Smooth muscle cell (in vitro differentiated cells): ENCODE measurements around the gene FBLN7. TPM values are rescaled to one million over a fixed set of nuclear protein-coding genes. Genes with fewer than 3 reads are reported as not detected.

Source experiments
- DNase-seq: peaks from one replicate; lab custom pipeline; 2025; ENCODE audit not compliant: unreplicated experiment; lab: John Stamatoyannopoulos, UW
- H2AFZ ChIP-seq: fragments of 200-600 bp; sonication (generic); 2 replicates; pipeline ENCODE4 v1.6.0; 2016; ENCODE audit warnings: antibody characterized with exemption, low read depth, mild to moderate bottlenecking
- H3F3A ChIP-seq: fragments of 200-600 bp; sonication (generic); 2 replicates; pipeline ENCODE4 v1.6.0; 2017; ENCODE audit warnings: antibody characterized with exemption, low read depth
- H3K27ac ChIP-seq: fragments of 200-600 bp; sonication (generic); 2 replicates; pipeline ENCODE4 v1.5.1; 2016; ENCODE audit warnings: low read depth, mild to moderate bottlenecking
- H3K27me3 ChIP-seq: fragments of 200-600 bp; sonication (generic); 2 replicates; pipeline ENCODE4 v1.6.1; 2016; ENCODE audit warnings: low read depth, mild to moderate bottlenecking
- H3K36me3 ChIP-seq: fragments of 200-600 bp; sonication (generic); 2 replicates; pipeline ENCODE4 v1.5.1; 2016; ENCODE audit warnings: low read depth
- H3K4me1 ChIP-seq: fragments of 200-600 bp; sonication (generic); 2 replicates; pipeline ENCODE4 v1.5.1; 2016; ENCODE audit warnings: low read depth
- H3K4me2 ChIP-seq: fragments of 200-600 bp; sonication (generic); 2 replicates; pipeline ENCODE4 v1.6.0; 2016; ENCODE audit warnings: mild to moderate bottlenecking
- H3K4me3 ChIP-seq: fragments of 200-600 bp; sonication (generic); 2 replicates; pipeline ENCODE4 v1.5.1; 2016; ENCODE audit warnings: mild to moderate bottlenecking
- H3K79me2 ChIP-seq: fragments of 200-600 bp; sonication (generic); 2 replicates; pipeline ENCODE4 v1.6.0; 2016; ENCODE audit warnings: low read depth, mild to moderate bottlenecking
- H3K9ac ChIP-seq: fragments of 200-600 bp; sonication (generic); 2 replicates; pipeline ENCODE4 v1.6.0; 2016; ENCODE audit warnings: low read depth
- H3K9me3 ChIP-seq: fragments of 200-600 bp; sonication (generic); replicated peaks from 2 replicates; pipeline ENCODE4 v1.5.1; 2016; ENCODE audit warnings: low read depth
- H4K20me1 ChIP-seq: fragments of 200-600 bp; sonication (generic); 2 replicates; pipeline ENCODE4 v1.6.0; 2016; ENCODE audit warnings: low read depth
- WGBS: methylation state at CpG from one replicate; pipeline ENCODE4 v1.1.7; 2016; ENCODE audit warnings: low lambda C conversion rate; 5-methylcytosine and 5-hydroxymethylcytosine counted together
- polyA plus RNA-seq: library from polyadenylated mRNA; unstranded; fragments of >200 nt; fragmentation: Nextera tagmentation; extraction: Ambion mirVana; gene quantifications from 2 replicates; pipeline ENCODE4 v1.2.1, GENCODE V29; 2016
- total RNA-seq: library from RNA; depleted of rRNA; stranded (reverse); fragments of >200 nt; gene quantifications from 2 replicates; pipeline ENCODE4 v1.2.3, GENCODE V29; 2014
- TF ChIP-seq, protein P1 (sequence below): fragments of 200-600 bp; sonication (generic); IDR thresholded peaks from 2 replicates; pipeline ENCODE4 v1.5.1; 2017; ENCODE audit warnings: borderline replicate concordance, mild to moderate bottlenecking, antibody characterized with exemption; ENCODE audit not compliant: insufficient read depth, poor library complexity, severe bottlenecking

Gene FBLN7
- total and polyA plus RNA-seq, 2 experiments from 2014 or later: 1.1 to 2.7 TPM

DNA sequence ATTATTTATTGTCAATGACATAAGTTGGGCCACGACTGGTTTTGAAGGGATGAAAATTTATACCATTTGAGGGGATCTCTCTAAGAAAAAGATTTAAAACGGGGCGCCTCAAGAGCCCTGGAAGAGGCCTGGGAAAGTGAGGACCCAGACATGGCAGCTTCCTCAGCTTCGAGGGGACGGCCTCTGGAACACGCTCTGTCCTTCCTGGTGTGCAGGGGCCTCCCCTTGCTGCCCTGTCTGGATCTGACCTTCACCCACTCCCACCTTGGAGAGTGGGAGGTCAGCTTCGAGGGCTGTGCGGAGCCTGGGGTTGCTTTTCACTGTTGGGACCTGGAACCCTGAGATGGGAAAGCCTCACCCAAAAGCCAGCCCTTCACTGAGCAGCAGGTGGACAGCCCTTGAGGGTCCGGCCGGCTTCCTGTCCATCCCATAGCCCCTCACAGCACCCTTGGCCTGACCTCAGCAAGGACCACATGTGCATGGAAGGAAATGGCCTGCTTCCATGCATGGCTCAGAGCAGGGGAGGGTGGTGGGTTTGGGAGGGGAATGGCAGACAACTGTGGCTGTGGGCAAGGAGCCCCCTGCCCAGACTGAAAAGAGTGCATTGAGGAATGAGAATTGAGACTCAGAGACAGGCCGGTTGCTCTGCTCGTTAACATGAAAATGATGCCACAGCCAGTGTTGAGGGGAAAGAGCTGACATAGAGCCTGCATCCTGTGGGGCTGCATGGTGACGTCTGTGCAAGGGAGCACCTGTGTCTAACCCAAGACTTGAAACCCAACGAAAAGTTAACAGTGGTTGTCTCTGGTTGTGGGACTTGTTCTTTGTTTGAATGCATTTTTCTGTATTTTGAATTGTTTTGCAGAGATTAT is 16.3 kb downstream of the FBLN7 start:
- no peak for DNase-seq
- Histone ChIP-seq H3K79me2 (no peaks in the 10 kb centered on the region), H3K27me3 (no peaks in the 10 kb centered on the region), H3F3A (no peaks in the 10 kb centered on the region), H4K20me1 (no peaks in the 10 kb centered on the region), H3K4me1 (peaks cover 9% of the 10 kb centered on the region), H3K9me3 (no peaks in the 10 kb centered on the region), H3K4me2 (no peak overlapping the region), H3K36me3 (no peaks in the 10 kb centered on the region), H3K4me3 (no peak overlapping the region), H3K27ac (no peak overlapping the region), H3K9ac (no peak overlapping the region), H2AFZ (no peak overlapping the region)
- 84% methylated on average over 14 of the region's 14 CpGs for WGBS
- TF ChIP-seq, protein P1, sequence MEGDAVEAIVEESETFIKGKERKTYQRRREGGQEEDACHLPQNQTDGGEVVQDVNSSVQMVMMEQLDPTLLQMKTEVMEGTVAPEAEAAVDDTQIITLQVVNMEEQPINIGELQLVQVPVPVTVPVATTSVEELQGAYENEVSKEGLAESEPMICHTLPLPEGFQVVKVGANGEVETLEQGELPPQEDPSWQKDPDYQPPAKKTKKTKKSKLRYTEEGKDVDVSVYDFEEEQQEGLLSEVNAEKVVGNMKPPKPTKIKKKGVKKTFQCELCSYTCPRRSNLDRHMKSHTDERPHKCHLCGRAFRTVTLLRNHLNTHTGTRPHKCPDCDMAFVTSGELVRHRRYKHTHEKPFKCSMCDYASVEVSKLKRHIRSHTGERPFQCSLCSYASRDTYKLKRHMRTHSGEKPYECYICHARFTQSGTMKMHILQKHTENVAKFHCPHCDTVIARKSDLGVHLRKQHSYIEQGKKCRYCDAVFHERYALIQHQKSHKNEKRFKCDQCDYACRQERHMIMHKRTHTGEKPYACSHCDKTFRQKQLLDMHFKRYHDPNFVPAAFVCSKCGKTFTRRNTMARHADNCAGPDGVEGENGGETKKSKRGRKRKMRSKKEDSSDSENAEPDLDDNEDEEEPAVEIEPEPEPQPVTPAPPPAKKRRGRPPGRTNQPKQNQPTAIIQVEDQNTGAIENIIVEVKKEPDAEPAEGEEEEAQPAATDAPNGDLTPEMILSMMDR: no peak

GRCh38 chr2:112155331-112156151 is 17.4 kb downstream of the FBLN7 start:
- 92% methylated on average over 27 of the region's 27 CpGs for WGBS

DNA sequence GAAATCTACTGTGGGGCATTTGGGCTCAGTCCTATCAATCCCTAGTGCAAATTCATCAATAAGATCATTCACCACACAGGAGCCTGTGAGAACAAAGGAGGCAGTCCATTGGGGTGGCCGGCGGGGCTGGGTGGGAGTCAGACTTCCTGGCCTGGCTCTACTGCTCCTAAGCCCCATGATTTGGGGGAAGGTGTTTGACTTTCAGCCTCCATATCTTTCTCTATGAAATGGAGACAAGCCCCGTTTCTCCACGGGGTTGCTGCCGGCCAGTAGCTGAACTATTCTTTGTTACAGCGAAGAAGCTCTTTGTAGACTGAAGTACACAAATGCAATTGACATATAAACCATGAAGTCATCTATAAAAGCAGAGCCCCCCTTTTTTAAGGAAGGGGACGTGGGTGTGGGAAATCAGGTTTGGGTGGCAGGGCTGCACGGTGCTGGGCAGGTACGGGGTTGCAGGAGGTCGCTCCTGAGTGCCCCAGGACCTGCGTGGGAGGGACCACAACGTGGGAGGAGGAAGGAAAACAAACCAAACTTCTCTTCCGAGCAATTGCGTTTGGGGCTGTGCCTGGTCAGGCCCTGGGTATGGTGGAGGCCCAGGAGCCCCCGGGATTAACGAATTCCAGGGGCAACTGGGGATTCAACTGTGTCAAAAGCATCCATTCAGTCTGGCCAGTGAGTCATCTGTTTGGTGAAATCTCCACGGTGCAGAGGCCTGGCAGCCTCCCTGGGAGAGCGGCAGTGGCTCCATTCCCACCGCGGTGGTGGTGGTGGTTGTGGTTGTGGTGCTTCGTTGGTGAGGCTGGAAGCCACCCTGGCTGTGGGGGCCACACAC is 18.2 kb downstream of the FBLN7 start:
- Histone ChIP-seq H3F3A (no peaks in the 10 kb centered on the region), H4K20me1 (no peaks in the 10 kb centered on the region), H3K4me3 (no peak overlapping the region), H2AFZ (no peak overlapping the region), H3K4me2 (no peak overlapping the region), H3K9me3 (no peaks in the 10 kb centered on the region), H3K36me3 (no peaks in the 10 kb centered on the region), H3K79me2 (no peaks in the 10 kb centered on the region), H3K4me1 (peaks cover 9% of the 10 kb centered on the region), H3K27ac (no peak overlapping the region), H3K27me3 (no peaks in the 10 kb centered on the region), H3K9ac (no peak overlapping the region)
- WGBS: 63% methylated on average over 21 of the region's 21 CpGs
- TF ChIP-seq, protein P1: no peak
- no peak for DNase-seq

More at GRCh38 chr2:112155331-112156151, 17.4 kb downstream of the FBLN7 start:
- Histone ChIP-seq H3K4me2 (no peak overlapping the region), H3K79me2 (no peaks in the 10 kb centered on the region), H2AFZ (no peak overlapping the region), H3K4me1 (peaks cover 9% of the 10 kb centered on the region), H3K27me3 (no peaks in the 10 kb centered on the region), H3F3A (no peaks in the 10 kb centered on the region), H3K4me3 (no peak overlapping the region), H3K36me3 (no peaks in the 10 kb centered on the region), H3K9me3 (no peaks in the 10 kb centered on the region), H3K9ac (no peak overlapping the region), H4K20me1 (no peaks in the 10 kb centered on the region), H3K27ac (no peak overlapping the region)
- DNase-seq: no peak
- TF ChIP-seq, protein P1: no peak
